ENCODE data around the gene VWA5B2. TPM values are rescaled to one million over a fixed set of nuclear protein-coding genes. Genes with fewer than 3 reads are reported as not detected.
A peak's percentile ranks its signal among the peaks of the same experiment; 100 is the strongest.

VWA5B2 gene
- total RNA-seq, 1 experiment from 2014 or later = 2.7 TPM

DNA sequence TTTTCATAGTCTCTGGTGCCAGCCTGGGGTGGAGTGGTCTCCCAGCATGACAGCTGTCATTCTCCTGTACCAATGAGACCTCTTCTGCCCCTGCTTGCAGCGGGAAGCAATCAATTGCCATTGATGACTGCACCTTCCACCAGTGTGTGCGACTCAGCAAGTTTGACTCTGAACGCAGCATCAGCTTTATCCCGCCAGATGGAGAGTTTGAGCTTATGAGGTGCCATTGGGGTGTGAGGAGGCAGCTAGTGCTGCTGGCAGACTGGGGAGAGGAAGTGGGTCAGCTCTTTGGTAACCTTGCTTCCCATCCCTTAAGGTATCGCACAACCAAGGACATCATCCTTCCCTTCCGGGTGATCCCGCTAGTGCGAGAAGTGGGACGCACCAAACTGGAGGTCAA, 47.8 kb upstream of the VWA5B2 start:
- Mint-ChIP-seq H3K4me3 (no peak overlapping the region), H3K27ac (0 out of 7 replicates have a peak overlapping the region, but pooled peaks of 1 of the 3 experiments have one; percentile 27), H3K4me1 (peaks cover 27 to 33% of the 10 kb centered on the region in 2 experiments), H3K27me3 (ENCODE audit: low read depth) (no peaks in the 10 kb centered on the region), H3K36me3 (ENCODE audit: insufficient read depth in 1 of 3, low read depth in 3 of 3) (peaks cover 58 to 82% (median 73%) of the 10 kb centered on the region in 3 experiments), H3K9me3 (no peaks in the 10 kb centered on the region; a peak in 1 of 5 replicates)
- no peak for DNase-seq
- no peak overlapping the region for H3K4me2 ChIP-seq (ENCODE audit: insufficient read depth, insufficient read length, low read length)
- H4K20me1 ChIP-seq (ENCODE audit: control insufficient read depth, insufficient read depth, insufficient read length) = peaks cover 3% of the 10 kb centered on the region
- no peak overlapping the region for H2BK15ac ChIP-seq (ENCODE audit: low read depth, low read length)
- no peak overlapping the region for H4K5ac ChIP-seq (ENCODE audit: insufficient read length, low read depth, low read length)
- no peak overlapping the region for H2AFZ ChIP-seq (ENCODE audit: low read length)
- peaks cover 7% of the 10 kb centered on the region for H3K79me1 ChIP-seq (ENCODE audit: insufficient read depth, low read depth, low read length, poor library complexity, severe bottlenecking)
- H3K56ac ChIP-seq (ENCODE audit: insufficient read length, low read depth, low read length) = no peak overlapping the region
- no peak overlapping the region for H4K8ac ChIP-seq (replicated peaks; ENCODE audit: insufficient read length, low read depth, low read length)
- H4K91ac ChIP-seq (ENCODE audit: insufficient read length, low read depth, low read length) = no peak overlapping the region
- H3T11ph ChIP-seq (ENCODE audit: low read length) = no peak overlapping the region
- no peak overlapping the region for H3K18ac ChIP-seq (ENCODE audit: insufficient read length, low read depth, low read length)
- H3K4me1 ChIP-seq (ENCODE audit: insufficient read depth, low read length) = no peaks in the 10 kb centered on the region; the same call in 1 of the 2 replicates
- H3K9me3 ChIP-seq (ENCODE audit: control insufficient read depth, low read depth, low read length) = no peaks in the 10 kb centered on the region
- H2BK5ac ChIP-seq (ENCODE audit: insufficient read length, low read length) = no peak overlapping the region
- H3K27me3 ChIP-seq (ENCODE audit: insufficient read depth, low read length) = no peaks in the 10 kb centered on the region
- no peak overlapping the region for H2BK120ac ChIP-seq (ENCODE audit: low read depth, low read length, poor library complexity, severe bottlenecking)
- H3K14ac ChIP-seq (ENCODE audit: insufficient read depth, low read length) = no peak overlapping the region
- no peak overlapping the region for H2BK20ac ChIP-seq (ENCODE audit: low read depth, low read length, poor library complexity, severe bottlenecking)
- H3K27ac ChIP-seq (ENCODE audit: insufficient read length, low read depth, low read length) = no peak overlapping the region
- H3K4ac ChIP-seq (ENCODE audit: low read depth, low read length) = no peak overlapping the region
- H2BK12ac ChIP-seq (ENCODE audit: insufficient read length, low read depth, low read length) = no peak overlapping the region
- H3K23ac ChIP-seq (ENCODE audit: insufficient read length, low read depth, low read length) = no peak overlapping the region
- H3K79me2 ChIP-seq (ENCODE audit: insufficient read depth, low read length) = peaks cover 7% of the 10 kb centered on the region; the same call in 1 of the 2 replicates
- no CpG with 5 or more reads among the region's 9 CpGs for WGBS (ENCODE audit: extremely low coverage, insufficient read length, low lambda C conversion rate)
- no peak for TF ChIP-seq CTCF (conservative IDR thresholded peaks at IDR 0.05)
- H2AK5ac ChIP-seq (ENCODE audit: insufficient read length, low read length) = no peak overlapping the region
- peaks cover 13% of the 10 kb centered on the region for H3K23me2 ChIP-seq (ENCODE audit: insufficient read length, low read depth, low read length, poor library complexity, severe bottlenecking)
- H3K9ac ChIP-seq (ENCODE audit: extremely low read depth, insufficient read length, low read length) = no peak overlapping the region
